NCI-H2081 treated with DMSO at 0.1 percent for 48 hours (cell line): ENCODE measurements around the gene NEU2.

ENCODE experiments used
- DNase-seq: peaks from one replicate; lab custom pipeline; 2025; lab: John Stamatoyannopoulos, UW

Gene NEU2

DNA sequence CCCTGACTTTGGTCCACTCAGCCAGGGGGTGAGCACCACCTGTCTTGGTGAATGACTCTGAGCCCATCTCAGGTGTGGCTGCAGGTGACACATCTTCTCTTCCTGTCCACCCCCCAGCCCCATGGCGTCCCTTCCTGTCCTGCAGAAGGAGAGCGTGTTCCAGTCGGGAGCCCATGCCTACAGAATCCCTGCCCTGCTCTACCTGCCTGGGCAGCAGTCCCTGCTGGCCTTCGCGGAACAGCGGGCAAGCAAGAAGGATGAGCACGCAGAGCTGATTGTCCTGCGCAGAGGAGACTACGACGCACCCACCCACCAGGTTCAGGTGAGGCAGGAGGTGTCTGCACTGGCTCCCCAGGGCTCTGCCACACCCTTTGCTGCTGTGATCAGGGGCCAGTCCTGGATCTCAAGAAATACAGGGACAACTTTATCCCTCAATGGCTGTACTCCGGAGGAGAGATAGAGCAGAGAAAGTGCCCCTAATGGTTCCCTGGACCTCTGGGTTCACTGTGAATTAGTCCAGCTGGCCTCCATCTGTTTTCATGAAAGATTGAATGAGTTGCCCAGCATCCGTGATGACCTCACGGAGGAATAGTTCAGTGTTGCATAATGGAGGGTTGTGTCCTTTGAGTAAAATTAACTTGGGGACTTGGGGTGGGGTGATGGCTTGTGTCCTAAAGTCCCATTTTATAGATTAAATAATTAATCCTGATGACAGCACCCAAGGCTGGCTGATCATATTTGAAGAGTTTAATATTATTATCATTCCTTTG lies at the start of gene NEU2:
TSS of gene NEU2 (plus strand) at position 122 of the 770 bp plus-strand sequence. CDS start at position 122, 0 bp downstream.
- DNase-seq, result no peak

GRCh38 chr2:232982926-232983668 lies 49.4 kb upstream of the NEU2 start:
- no peak for DNase-seq

- no peak for DNase-seq
These were observed 48.8 kb upstream of the NEU2 start for GRCh38 chr2:232983669-232984140.

DNA sequence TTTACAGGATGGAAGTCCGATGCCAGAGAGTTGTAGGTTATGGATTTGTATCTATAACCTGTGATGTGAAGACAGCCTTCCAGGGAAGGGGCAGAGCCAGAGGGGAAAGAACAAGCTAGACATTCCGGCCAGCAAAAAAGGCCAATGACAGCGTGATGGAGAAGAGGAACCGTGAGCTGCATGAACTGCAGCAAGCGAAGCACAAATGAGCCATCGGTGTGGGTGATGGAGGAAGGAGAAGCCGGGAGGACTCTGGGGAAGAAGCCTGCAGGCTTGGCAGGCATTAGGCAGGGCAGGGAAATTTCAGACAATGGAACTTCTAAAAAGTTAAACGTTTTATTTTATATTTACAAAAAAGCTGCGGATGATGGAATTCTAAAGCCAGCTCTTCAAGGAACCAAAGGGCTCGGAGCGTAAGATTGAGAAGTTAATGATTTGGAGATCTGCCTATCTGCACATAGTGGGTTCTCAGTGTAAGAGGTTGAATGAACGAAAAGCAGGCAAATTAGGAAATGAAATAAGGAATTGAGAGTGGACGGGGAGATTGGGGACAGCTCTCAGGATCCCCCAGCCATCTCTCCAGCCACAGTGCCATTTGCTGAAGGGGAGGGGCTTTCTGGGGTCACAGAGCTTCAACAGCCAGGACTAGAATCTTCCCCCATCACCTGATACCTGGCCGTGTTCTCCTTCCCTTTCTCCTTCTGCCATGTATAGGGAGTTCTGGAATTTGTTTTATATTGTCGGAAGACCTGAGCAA lies 47.8 kb upstream of the NEU2 start:
- DNase-seq, result no peak

DNA sequence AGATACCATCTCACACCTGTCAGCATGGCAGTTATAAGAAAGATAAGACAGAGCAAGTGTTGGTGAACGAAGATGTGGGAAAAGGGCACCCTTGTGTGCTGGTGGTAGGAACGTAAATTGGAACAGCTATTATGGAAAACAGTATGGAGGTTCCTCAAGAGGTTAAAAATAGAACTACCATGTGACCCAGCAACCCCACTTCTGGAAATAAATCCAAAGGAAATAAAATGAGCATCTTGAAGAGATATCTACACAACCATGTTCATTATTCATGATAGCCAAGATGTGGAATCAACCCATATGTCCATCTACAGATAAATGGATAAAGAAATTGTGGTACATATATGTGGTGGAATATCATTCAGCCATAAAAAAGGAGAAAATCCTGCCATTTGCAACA lies 46.3 kb upstream of the NEU2 start:
- DNase-seq, result no peak

- no peak for DNase-seq
These were observed 39.1 kb upstream of the NEU2 start for GRCh38 chr2:232993231-232993821.

DNA sequence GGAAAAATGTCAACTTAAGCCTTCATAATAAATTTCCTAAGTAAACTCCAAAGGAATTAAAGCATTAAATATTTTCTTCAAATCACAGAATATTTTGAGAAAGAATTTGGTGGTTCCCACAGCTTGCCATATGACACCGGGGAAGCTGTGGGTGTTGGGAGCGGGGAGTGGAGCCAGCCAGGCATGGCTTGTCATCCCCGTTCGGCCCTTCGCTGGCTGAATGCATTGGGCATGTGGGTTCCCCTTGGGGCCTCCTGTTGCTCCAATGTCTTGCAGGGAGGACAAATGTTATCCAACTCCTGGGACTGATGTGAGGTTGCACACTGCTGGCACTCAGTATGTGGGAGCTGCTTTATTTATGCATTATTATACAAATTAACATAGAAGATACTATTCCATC lies 38.0 kb upstream of the NEU2 start:
- DNase-seq, result no peak

GRCh38 chr2:232997749-232998665 lies 34.5 kb upstream of the NEU2 start:
- no peak for DNase-seq

GRCh38 chr2:232998666-232998985 lies 33.8 kb upstream of the NEU2 start:
- no peak for DNase-seq

- no peak for DNase-seq
These were observed 33.1 kb upstream of the NEU2 start for GRCh38 chr2:232999354-232999753.

GRCh38 chr2:233000886-233001750 lies 31.4 kb upstream of the NEU2 start:
- no peak for DNase-seq

- no peak for DNase-seq
These were observed 29.4 kb upstream of the NEU2 start for GRCh38 chr2:233002829-233003657.

DNA sequence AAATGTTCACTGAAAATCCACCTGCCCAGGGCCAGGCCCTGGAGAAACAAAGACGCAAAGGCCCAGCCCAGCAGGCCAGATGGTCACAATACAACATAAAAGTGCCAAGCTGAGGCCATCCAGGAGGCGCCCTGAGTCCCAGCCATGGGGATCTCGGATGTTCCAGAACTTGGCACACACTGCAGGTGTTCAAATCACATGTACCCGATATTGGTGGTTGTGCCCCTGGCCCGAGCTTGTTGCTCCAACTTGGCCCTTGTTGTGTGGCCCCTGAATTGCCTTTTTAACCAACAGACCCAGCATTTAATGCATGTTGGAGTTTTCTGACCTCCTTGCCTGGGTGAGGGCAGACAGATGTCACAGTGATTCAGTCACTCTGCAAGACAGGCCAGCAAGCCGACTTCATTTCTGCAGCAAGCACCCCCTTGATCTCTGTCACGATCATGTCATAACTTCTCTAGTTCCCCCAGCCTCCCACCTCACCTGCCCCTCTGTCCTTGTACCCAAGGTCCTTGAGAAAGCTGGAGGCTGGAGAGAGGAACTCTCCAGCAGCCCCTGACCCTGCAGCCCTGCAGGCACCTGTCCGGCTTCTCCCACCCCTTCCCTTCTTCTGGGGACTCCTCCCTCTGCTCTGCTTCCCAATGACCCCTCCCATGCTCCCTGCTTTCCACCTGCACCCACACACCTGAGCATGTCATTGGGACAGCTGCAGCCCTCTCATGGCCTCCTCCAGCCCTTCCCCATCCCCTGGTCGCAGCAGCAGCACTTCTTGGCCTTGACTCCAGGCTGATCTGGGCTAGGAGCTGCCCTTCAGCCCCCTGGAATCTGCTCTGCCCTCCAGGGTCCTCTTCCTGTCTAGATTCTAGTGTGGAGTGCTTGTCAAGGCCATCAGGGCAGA lies 28.6 kb upstream of the NEU2 start:
- no peak for DNase-seq

DNA sequence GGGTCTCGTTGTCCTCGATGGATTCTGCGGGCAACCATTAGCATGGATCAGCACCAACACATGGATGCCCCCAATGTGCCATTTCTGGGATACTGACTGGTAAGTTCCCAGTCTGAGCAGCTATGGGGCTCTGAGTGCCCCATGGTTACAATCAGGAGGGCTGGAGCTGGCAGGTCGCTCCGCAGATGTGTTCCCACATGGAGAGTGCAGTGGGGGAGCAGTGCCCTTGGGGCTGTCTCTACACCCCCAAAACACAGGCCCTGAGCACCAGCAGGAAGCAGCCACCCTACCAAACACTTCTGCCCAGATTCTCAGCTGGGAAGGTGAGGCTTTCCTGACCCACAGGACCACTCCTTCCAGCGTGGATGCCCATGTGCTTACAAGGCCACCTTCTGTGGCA lies 27.4 kb upstream of the NEU2 start:
- no peak for DNase-seq

DNA sequence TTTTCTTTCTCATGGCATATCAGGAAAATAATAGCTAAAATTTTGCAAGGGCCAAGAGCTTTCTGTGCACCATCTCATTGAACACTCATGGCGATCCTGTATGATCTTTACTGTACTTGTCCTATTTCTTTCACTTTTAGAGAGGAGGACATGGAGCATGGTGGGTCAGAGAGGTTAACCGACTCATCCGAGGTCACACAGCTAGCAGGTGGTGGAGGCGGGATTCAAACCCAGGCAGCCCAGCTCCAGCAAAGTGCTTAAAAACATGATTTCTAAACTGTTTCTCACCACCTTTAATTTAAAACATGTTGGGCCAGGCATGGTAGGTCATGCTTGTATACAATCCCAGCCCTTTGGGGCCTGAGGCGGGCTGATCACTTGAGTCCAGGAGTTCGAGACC lies 25.8 kb upstream of the NEU2 start:
- no peak for DNase-seq

DNA sequence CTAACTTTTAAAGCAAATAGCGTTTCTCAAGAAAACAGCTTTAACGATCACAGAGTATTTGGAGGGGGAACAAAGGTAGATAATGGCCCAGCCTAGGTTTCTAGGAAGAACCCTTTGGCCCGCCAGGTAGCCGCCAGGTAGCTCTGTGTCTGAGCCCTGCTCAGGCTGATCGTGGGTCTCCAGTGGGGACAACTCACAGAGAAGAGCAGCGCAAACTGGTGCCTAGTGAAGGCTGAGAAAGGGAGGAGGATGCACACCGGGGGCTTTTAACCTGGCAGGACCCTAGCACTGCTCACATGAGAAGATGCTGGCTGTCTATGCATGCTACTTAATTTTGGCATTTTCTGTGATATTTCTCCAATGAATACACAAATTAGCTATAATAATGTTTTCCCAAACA lies 25.2 kb upstream of the NEU2 start:
- no peak for DNase-seq

DNA sequence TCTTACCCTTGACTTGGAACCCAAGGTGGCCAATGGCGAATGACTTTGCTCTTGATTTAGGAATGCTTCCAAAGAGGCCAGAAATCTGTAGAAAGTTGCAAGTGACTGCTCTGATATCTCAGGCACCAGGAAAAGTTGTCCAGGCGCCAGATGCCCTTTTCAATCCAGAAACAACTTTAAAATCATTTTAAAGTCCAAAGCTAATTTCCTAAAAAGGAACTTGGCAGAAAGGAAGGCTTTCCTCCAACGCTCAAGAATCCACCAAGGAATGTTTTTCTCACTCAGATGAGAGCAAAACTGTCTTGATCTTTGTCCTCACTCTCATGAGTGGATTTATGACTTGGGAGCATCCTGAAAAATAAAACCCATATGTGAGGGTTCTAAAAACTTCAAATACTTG lies 24.7 kb upstream of the NEU2 start:
- DNase-seq, result no peak

DNA sequence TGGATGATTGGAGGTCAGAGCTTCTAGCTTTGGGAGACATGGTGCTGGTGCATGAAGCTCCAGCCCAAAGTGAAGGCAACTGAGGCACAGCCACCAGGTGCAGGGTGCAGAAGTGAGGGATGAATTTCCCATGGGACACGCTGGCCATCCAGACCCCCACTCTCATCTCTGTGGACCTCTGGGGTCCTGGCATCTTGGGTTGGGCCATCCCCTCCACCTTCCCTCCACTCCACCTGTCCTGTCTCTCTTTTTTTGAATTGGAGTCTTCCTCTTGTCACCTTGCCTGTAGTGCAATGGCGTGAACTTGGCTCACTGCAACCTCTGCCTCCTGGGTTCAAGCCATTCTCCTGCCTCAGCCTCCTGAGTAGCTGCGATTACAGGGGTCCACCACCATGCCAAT lies 22.8 kb upstream of the NEU2 start:
- DNase-seq, result no peak
